ENCODE results near the gene VPS45. TPM values are rescaled to one million over a fixed set of nuclear protein-coding genes. Genes with fewer than 3 reads are reported as not detected.

Gene VPS45
- total and polyA plus RNA-seq, 2 of the 8 experiments (the other 6 are each of a cell fraction or from before 2014, with no cell fraction given), result 19.1 to 27.6 TPM

- Histone ChIP-seq H2AFZ (ENCODE audit: low read length) (peak overlapping the region; percentile 30; the same call in 1 of the 2 replicates), H3K79me2 (ENCODE audit: control insufficient read depth in 1 of 2, insufficient read depth in 2 of 2, low read length in 2 of 2) (no peaks in the 10 kb centered on the region), H3K23ac (ENCODE audit: insufficient read length) (no peak overlapping the region), H4K91ac (replicated peaks; ENCODE audit: insufficient read length, low read length) (no peak overlapping the region), H3K9ac (replicated peaks in 1 of 4; ENCODE audit: extremely low read depth in 1 of 4, low read depth in 3 of 4, low read length in 3 of 4) (no peak overlapping the region), H3K18ac (ENCODE audit: extremely low read depth, low read length) (no peak overlapping the region), H3K27me3 (replicated peaks in 1 of 4; ENCODE audit: control insufficient read depth in 3 of 4, extremely low read depth in 1 of 4, insufficient read depth in 3 of 4, low read length in 3 of 4) (no peaks in the 10 kb centered on the region), H2BK12ac (ENCODE audit: low read depth, low read length) (no peak overlapping the region), H3K23me2 (ENCODE audit: low read depth, low read length) (no peaks in the 10 kb centered on the region), H2BK15ac (ENCODE audit: low read length) (peak overlapping the region; percentile 47; the same call in 1 of the 2 replicates), H3K4me2 (ENCODE audit: insufficient read depth in 1 of 2, low read depth in 2 of 2, low read length in 2 of 2) (no peak overlapping the region), H4K8ac (ENCODE audit: extremely low read depth, insufficient read depth, low read length) (no peak overlapping the region), H3K79me1 (ENCODE audit: low read depth, low read length) (no peaks in the 10 kb centered on the region), H3K4ac (replicated peaks; ENCODE audit: insufficient read length, low read depth, low read length) (no peak overlapping the region), H2AK5ac (ENCODE audit: low read depth, low read length) (no peak overlapping the region), H2BK20ac (ENCODE audit: low read length) (no peak overlapping the region), H2BK120ac (replicated peaks; ENCODE audit: low read depth, low read length) (no peak overlapping the region), H3K36me3 (ENCODE audit: control insufficient read depth in 2 of 4, insufficient read depth in 4 of 4, low read length in 3 of 4) (no peaks in the 10 kb centered on the region), H3K4me3 (ENCODE audit: extremely low read depth in 1 of 4, insufficient read depth in 2 of 4, low read depth in 3 of 4, low read length in 4 of 4) (no peak overlapping the region), H3K27ac (ENCODE audit: low read depth, low read length) (no peak overlapping the region), H3K9me3 (ENCODE audit: insufficient read depth in 2 of 2, low read depth in 1 of 2, low read length in 1 of 2) (no peaks in the 10 kb centered on the region), H2BK5ac (ENCODE audit: low read depth, low read length) (no peak overlapping the region), H4K5ac (ENCODE audit: insufficient read length, low read depth, low read length) (no peak overlapping the region), H3K4me1 (replicated peaks in 1 of 4; ENCODE audit: control insufficient read depth in 3 of 4, insufficient read depth in 4 of 4, low read length in 3 of 4) (no peaks in the 10 kb centered on the region), H3K56ac (replicated peaks; ENCODE audit: insufficient read length, low read depth, low read length) (no peak overlapping the region), H4K20me1 (replicated peaks in 1 of 2; ENCODE audit: control insufficient read depth in 1 of 2, insufficient read depth in 2 of 2, low read length in 2 of 2) (no peaks in the 10 kb centered on the region), H3K14ac (ENCODE audit: insufficient read length) (no peak overlapping the region)
- WGBS, 2 experiments (ENCODE audit: extremely low coverage in 1 of 2, insufficient coverage in 1 of 2, insufficient read length in 1 of 2, insufficient replicate concordance in 2 of 2, low coverage in 1 of 2, low lambda C conversion rate in 2 of 2, missing lambda C conversion rate in 1 of 2), result 87% methylated on average over 7 of the region's 7 CpGs; no CpG with 5 or more reads in 1 of the 2 experiments
- FAIRE-seq, result no peak
- ChIA-PET CTCF (ENCODE audit: partially characterized antibody) (interaction anchor here (0.9 to 6.6 kb wide), 3 partner anchors 10 to 100 kb away, joined by 3 to 34 read pairs (median 4); no protein-coding TSS in a partner anchor), POLR2A (ENCODE audit: partially characterized antibody) (interaction anchor here (1.1 to 3.5 kb wide), 2 partner anchors 10 to 286 kb away, joined by 3 to 15 read pairs; a partner anchor contains a TSS)
- DNase-seq (ENCODE audit: low read depth in 1 of 2, low spot score in 2 of 2), result no peak
- no peak for TF ChIP-seq SIRT6 (IDR thresholded peaks at IDR 0.05; ENCODE audit: low read length)
- no peak for TF ChIP-seq RXRA (IDR thresholded peaks at IDR 0.05; ENCODE audit: insufficient read depth, low read depth, low read length)
- no peak for TF ChIP-seq POLR2A (IDR thresholded peaks at IDR 0.05; ENCODE audit: control extremely low read depth in 1 of 2, low read depth in 2 of 2, low read length in 2 of 2)
- TF ChIP-seq JUN (IDR thresholded peaks at IDR 0.05; ENCODE audit: low read depth, low read length), result no peak
These were observed 105.6 kb downstream of the VPS45 start for GRCh38 chr1:150173141-150173585.

All from H1 (cell line).